ENCODE results near the gene COBLL1. TPM values are rescaled to one million over a fixed set of nuclear protein-coding genes. Genes with fewer than 3 reads are reported as not detected.

COBLL1 gene
- total RNA-seq, 1 experiment from 2014 or later, result 8.0 TPM

- Histone ChIP-seq H3F3A (ENCODE audit: insufficient read depth, low read depth) (no peaks in the 10 kb centered on the region), H3K9me3 (ENCODE audit: insufficient read depth, low read depth) (no peaks in the 10 kb centered on the region), H3K4me3 (no peak overlapping the region), H3K36me3 (ENCODE audit: low read depth) (no peaks in the 10 kb centered on the region), H2AFZ (no peak overlapping the region), H4K20me1 (ENCODE audit: insufficient read depth) (no peaks in the 10 kb centered on the region), H3K79me2 (ENCODE audit: low read depth) (no peaks in the 10 kb centered on the region), H3K4me2 (no peak overlapping the region), H3K9me2 (ENCODE audit: insufficient read depth) (no peaks in the 10 kb centered on the region), H3K27ac (no peak overlapping the region), H3K27me3 (ENCODE audit: insufficient read depth, low read depth) (no peaks in the 10 kb centered on the region), H3K4me1 (replicated peaks; ENCODE audit: insufficient read depth) (no peaks in the 10 kb centered on the region)
- POLR2A ChIA-PET (ENCODE audit: unreplicated experiment), result no interaction called here
- intact Hi-C loops (cut with micrococcal nuclease; ENCODE audit: unreplicated experiment), result no loop called here
- BruUV-seq (replicated peaks), result no TSS peak
- TF ChIP-seq EZH2 (IDR thresholded peaks at IDR 0.05; ENCODE audit: low read depth) (no peak), CTCF (conservative IDR thresholded peaks at IDR 0.05) (no peak)
- CTCF ChIA-PET, result no interaction called here
- DNase-seq, result no peak
These were observed 107.4 kb downstream of the COBLL1 start for GRCh38 chr2:164734196-164734595.

GRCh38 chr2:164725542-164725941 lies 116.1 kb downstream of the COBLL1 start:
- intact Hi-C loops (cut with micrococcal nuclease; ENCODE audit: unreplicated experiment), result no loop called here
- Histone ChIP-seq H3K36me3 (ENCODE audit: low read depth) (no peaks in the 10 kb centered on the region), H3K4me2 (no peak overlapping the region), H3K27ac (no peak overlapping the region), H3K9me3 (ENCODE audit: insufficient read depth, low read depth) (no peaks in the 10 kb centered on the region), H2AFZ (no peak overlapping the region), H3K9me2 (ENCODE audit: insufficient read depth) (no peaks in the 10 kb centered on the region), H3K4me1 (replicated peaks; ENCODE audit: insufficient read depth) (no peaks in the 10 kb centered on the region), H3K4me3 (no peak overlapping the region), H3K79me2 (ENCODE audit: low read depth) (no peaks in the 10 kb centered on the region), H4K20me1 (ENCODE audit: insufficient read depth) (no peaks in the 10 kb centered on the region), H3F3A (ENCODE audit: insufficient read depth, low read depth) (no peaks in the 10 kb centered on the region), H3K27me3 (ENCODE audit: insufficient read depth, low read depth) (no peaks in the 10 kb centered on the region)
- ChIA-PET POLR2A (ENCODE audit: unreplicated experiment) (no interaction called here), CTCF (no interaction called here)
- no TSS peak for BruUV-seq (replicated peaks)
- DNase-seq, result no peak
- no peak for TF ChIP-seq CTCF (conservative IDR thresholded peaks at IDR 0.05)
- no peak for TF ChIP-seq EZH2 (IDR thresholded peaks at IDR 0.05; ENCODE audit: low read depth)

- H2AFZ ChIP-seq, result no peak overlapping the region
- no peak overlapping the region for H3K27ac ChIP-seq
- no peaks in the 10 kb centered on the region for H3K27me3 ChIP-seq (ENCODE audit: insufficient read depth, low read depth)
- intact Hi-C loops (cut with micrococcal nuclease; ENCODE audit: unreplicated experiment), result no loop called here
- no peaks in the 10 kb centered on the region for H3K9me2 ChIP-seq (ENCODE audit: insufficient read depth)
- POLR2A ChIA-PET (ENCODE audit: unreplicated experiment), result no interaction called here
- H3F3A ChIP-seq (ENCODE audit: insufficient read depth, low read depth), result no peaks in the 10 kb centered on the region
- no peaks in the 10 kb centered on the region for H3K9me3 ChIP-seq (ENCODE audit: insufficient read depth, low read depth)
- no TSS peak for BruUV-seq (replicated peaks)
- no peaks in the 10 kb centered on the region for H3K36me3 ChIP-seq (ENCODE audit: low read depth)
- H4K20me1 ChIP-seq (ENCODE audit: insufficient read depth), result no peaks in the 10 kb centered on the region
- DNase-seq, result no peak
- TF ChIP-seq EZH2 (IDR thresholded peaks at IDR 0.05; ENCODE audit: low read depth) (no peak), CTCF (conservative IDR thresholded peaks at IDR 0.05) (no peak)
- CTCF ChIA-PET, result no interaction called here
- no peak overlapping the region for H3K4me3 ChIP-seq
- no peaks in the 10 kb centered on the region for H3K4me1 ChIP-seq (replicated peaks; ENCODE audit: insufficient read depth)
- no peak overlapping the region for H3K4me2 ChIP-seq
- no peaks in the 10 kb centered on the region for H3K79me2 ChIP-seq (ENCODE audit: low read depth)
These were observed 118.8 kb downstream of the COBLL1 start for GRCh38 chr2:164722616-164723338.
